ENCODE measurements around the gene FGFRL1.
A peak's percentile ranks its signal among the peaks of the same experiment; 100 is the strongest.

FGFRL1 gene

DNA sequence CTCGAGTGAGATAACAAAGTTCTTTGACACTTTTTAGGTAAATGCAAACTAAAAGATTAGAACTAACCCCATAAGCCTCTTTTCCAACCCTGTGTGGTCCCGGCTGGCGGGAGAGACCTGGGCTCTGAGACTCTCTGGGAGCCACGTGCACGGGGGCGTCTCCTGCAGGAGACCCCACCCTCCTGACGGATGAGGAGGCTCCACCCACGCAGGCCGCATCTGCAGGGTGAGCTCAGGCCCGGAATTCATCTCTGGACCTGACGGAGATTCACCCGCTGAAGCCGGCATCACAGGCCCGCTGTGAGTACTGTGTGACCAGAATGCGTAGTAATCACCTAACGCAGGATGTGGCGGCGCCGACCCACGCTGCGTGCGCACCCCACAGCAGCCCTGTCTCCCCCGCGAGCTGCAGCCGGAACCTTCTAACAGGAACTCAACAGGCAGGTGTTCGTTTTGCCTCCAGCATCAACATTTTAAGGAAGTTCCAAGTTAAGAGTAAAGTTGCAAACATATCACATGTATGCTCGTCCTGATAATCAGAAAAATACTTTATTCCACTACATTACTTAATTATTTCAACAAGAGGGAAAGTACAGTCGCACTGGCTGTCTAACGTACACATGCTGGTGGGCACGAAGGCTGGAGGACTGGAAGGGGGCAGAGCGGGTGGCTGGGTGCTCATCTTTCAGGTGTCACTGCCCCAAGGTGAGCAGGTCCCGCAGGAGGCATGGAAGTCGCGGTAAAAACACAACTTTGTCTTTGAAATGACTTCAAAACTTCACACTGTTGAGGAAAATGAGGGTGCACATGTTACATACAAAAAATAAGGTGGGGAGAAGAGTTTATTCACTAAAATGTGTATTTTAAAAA is 44.5 kb downstream of the FGFRL1 start:
- peak; percentile 40 for DNase-seq

DNA sequence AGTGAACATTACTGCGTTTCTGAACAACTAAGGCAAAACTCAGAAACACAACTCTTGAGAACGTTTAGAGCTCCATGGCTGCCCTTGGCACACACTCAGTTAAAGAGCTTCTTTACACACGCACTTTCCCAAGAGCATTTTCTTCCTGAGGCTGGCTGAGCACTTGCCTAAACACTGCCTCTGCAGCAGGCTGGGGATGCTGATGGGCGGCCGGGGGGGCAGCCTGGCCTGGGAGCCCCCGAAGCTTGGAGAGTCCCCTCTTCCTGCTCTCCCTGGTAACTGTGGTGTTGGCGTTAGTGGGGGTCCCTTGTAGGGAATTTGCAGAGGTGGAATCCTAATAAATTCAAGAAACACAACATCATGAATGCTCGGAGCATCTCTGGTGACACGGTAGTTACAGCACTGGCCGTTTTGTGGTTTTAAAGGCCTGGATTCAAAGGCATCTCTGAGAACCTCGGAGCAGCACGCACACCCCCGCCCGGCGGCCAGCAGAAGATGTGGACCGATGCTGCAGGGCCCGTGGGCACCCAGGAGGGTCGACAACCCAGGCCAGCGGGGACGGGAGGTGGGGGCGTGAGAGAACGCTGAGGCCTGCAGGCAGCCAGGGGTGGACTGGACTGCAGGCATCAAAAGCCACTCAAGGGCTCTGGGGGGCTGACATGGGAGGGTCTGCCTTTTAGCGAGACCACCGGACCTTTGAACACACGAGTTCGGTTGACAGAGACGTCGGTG is 45.4 kb downstream of the FGFRL1 start:
- no peak for DNase-seq

DNA sequence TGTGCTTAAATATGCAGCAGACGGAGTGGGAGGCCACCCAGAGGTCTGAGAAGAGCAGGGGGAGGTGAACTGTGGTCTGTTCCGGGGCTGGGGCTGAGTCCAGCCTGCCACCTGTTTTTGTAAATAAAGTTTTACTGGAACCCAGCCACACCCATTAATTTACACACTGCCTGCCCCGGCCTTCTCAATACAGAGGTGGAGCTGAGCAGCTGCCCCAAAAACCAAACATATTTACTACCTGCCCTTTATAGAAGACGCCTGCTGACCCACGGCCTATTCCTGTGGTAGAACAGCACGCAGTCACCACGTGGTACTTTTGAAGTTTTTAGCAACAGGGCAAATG is 45.9 kb downstream of the FGFRL1 start:
- no peak for DNase-seq

DNA sequence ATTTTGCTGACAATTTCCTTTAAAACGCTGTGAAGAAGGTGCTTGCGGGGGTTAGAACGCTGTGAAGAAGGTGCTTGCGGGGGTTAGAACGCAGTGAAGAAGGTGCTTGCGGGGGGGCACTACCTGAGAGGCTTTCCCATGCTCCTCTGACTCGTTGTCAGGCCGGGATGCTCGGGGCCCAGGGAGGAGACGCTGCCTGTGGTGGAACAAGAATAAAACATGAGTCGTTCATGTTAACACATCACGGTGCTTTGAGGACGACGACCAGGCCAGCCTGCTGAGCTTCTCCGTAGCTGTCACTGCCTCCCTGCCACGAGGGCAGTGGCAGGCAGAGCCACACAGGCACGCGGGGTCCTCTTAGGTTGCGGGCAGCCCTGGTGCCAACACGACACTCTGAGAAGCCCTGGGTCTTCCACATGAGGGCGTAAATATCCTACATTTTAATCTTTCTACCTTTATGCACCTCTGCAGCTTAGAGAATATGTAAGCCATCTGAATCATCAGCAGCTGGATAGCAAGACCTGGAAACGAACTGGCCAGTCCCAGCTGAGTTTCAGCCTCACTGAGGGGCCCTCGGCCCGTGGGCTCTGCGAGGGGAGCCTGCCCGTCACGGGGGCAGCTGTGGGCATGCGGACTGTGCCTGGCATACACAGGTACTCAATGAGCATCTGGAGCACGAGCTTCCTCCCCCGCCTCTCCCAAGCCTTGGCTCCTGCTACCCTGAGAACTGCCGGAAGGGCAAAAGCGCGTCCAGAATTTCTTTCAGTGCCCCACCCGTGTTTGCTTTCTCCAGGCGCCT is 47.0 kb downstream of the FGFRL1 start:
- no peak for DNase-seq

DNA sequence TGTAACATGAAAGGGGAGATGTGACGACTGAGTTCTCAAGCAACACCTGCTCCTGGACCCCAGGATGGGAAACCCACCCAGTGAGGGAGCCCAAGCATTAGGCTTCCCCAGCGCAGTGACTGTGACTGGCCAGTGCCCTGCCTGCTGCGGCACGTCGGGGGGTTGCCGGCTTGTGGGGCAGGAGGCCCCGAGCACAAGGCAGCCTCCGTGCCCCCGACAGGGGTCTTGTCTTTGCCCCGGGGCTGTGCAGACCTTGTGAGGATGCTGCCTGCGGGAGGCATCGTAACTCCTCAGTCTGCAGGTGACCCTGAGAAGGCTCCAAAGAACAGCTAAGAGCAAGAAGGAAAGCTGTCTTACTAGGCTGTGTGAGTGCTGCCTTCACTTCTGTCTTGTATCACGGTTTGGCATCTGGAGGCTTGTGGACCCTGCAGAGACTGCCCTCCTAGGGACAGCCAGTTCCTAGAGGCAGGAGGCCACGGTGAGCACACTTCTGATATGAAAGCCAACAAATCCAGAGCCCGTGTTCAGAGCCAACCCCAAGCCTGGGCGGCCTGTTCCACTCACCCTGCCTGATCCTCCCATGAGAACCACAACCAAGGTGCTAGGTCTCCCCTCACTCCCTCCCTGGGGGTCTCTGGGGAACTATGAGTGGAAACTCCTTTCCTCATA is 47.7 kb downstream of the FGFRL1 start:
- no peak for DNase-seq

DNA sequence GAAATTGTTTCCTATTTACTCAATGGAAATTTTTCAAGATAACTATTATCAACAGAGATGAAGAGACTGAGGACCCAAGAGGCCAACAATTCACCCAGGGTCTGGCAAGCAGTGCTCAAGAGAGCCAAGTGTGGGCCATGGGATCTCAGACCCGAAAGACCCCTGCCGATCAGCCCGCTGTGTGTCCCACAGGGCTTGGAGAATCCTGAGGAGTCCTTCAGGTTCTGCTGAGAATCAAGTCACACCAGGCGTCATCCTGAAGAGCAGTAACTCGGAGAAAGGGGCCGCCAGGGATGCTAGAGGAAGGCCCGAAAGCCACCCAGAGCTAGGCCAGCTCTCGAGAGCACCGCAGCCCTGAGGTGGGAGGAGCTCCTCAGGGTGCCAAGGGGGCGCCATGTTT is 48.7 kb downstream of the FGFRL1 start:
- DNase-seq, result no peak

DNA sequence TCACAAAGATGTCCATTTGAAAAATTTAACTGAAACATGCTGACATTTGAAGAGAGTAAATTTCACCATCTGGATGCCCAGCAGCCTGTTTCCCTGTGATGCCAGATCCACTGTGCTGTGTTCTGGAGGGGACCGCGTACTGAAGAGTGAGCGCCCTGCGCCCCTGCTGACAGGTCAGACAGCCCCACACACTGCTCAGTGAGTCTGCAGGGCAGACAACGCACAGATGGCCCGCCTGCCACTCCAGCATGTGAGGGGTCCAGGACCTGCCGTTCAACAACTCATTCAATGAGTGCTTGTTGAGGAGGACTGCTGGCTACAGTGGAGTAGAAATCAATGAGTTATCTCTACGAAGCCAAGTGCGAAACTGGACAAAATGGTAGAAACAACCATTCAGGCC is 49.2 kb downstream of the FGFRL1 start:
- DNase-seq, result no peak

DNA sequence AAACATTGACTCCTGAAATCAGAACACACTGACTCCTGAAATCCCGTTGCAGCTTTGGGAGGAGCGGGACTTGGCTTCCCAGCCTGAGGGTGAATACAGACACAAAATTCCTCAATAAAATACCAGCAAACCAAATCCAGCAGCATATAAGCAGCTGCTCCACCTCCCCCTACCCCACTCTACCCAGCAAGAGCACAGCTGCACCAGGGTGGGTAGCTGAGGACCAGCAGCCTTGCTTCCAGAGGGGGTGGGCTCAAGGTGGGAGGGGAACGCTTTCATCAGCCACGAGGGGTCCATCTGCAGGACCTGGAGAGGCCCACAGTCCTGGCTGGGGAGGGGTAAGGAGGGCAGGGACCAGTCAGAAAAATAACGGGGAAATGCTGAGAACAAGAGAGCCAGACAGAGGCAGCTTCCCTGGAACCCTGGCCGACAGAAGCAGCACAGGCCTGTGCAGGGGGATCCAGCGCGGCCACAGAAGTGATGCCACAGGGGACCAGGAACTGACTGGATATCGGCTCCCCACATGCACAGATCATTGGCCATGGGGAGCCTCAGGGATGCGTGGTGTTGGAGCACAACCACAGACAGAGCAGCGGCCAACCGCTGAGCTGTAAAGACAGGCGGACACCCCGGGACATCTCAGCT is 49.8 kb downstream of the FGFRL1 start:
- no peak for DNase-seq

DNA sequence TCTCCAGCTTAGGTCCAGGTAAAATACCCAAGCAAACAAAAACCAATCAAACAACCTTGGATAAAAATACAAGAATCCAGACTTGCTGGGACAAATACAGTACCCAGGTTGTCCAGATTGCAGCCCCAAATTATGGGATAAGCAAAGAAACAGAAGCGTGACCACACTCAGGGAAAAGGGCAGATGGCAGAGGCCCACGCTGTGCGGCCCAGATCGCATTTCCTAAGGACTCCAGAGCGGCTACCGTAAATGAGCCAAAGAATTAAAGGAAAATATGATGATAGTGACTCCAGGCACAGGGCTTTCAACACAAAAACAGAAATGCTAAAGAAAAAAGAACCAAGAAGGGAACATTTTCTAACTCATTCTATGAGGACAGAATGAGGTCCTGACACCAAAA is 50.3 kb downstream of the FGFRL1 start:
- DNase-seq, result no peak

DNA sequence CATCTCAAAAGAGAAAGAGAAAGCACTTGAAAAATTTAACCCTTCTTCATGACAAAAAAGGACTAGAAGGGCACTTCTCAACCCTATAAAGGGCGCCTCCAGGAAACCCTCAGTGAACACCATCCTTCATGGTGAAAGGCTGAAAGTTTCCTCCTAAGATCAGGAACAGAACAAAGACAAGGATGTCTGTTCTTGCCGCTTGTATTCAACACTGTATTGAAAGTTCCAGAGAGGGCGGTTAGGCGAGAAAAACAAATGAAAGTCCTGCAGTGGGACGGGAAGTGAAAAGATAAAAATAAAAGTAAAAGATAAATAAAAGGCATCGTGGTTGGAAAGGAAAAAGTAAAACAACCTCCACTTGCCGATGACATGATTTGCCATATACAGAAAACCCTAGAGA is 51.0 kb downstream of the FGFRL1 start:
- no peak for DNase-seq

DNA sequence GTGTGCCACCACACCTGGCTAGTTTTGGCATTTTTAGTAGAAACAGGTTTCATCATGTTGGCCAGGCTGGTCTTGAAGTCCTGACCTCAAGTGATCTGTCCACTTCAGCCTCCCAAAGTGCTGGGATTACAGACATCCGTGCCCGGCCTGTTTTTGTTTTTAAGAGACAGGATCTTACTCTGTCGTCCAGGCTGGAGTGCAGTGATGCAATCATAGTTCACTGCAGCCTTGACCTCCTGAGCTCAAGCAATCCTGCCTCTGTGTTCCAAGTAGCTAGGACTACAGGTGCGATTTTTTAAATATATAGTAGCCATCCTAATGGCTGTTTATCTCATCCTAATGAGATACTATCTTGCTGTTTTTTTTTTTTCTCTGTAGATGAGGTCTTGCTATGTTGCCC is 54.3 kb downstream of the FGFRL1 start:
- no peak for DNase-seq

DNA sequence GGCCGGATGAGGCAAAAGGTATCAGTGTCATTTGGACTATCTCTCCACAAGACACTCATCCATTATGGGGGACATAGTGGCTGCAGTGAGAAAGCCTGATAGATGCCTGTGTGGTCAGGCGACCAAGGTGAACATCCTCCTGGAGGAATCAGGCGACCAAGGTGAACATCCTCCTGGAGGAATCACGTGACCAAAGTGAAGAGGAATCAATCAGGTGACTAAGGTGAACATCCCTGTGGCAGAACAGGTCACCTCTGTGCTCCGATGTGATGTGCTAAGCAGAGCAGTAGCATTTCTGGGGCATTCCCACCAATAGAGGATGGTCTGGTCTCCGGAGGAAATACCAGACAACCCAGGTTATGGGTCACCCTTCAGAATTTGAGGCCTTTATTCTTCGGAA is 58.0 kb downstream of the FGFRL1 start:
- DNase-seq, result no peak

DNA sequence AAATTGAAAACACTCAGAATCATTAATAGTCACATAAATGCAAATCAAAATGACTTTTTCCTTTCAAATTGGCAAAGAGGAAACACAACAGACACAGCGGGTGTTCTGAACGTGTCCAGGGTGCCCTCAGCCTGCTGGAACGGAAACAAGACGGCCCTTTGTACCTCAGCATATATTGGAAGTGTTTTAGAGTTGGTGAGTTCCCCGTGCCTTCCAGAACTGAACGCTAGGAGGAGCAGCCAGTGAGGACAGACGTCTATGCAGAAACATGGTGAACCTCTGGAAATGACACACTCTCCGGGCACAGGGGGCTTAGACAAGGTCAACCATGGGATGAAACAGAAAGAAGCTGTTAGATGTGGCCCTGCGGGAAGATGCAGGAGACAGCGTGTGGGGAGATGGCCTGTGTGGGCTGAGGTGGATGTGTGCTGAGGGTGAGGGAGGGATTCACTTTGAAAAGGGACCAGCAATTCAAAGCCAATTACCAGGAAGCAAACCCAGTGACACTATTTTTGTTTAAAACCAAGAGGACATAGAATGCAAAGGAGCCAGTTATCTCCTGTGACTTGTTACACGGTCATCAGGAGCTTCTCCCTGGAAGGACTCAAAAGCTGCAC is 61.5 kb downstream of the FGFRL1 start:
- DNase-seq, result peak; percentile 44

DNA sequence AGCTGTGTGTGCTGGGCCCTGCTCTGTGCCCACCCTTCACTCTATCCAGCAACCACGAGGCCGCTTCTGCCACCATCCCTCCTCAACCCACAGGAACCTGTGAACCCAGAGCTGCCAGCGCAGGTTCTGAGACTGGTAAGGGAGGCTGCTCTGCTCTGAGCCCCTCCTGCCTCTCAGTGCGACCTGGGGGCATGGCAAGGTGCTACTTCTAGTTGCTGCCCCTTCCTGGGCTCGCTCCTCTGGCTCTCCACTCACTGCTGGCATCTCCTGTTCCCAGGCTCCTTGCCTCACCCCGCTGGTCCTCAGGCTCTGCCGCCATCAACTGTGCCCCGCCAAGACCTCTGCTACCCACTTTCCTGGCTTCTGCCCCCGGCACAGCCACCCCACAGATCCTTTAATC is 62.7 kb downstream of the FGFRL1 start:
- DNase-seq, result no peak

DNA sequence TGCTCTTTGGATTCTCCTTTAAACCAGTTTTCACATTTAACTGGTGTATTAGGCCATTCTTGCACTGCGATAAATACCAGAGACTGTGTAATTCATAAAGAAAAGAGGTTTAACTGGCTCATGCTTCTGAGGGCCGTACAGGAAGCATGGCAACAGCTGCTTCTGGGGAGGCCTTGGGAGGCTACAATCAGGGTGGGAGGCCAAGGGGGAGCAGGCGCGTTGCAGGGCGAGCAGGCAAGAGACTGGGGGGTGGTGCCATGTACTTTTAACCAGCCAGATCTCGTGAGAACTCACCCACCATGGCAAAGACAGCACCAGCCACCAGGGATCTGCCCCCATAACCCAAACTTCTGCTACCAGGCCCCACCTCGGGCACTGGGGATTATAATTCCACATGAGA is 63.8 kb downstream of the FGFRL1 start:
- no peak for DNase-seq

DNA sequence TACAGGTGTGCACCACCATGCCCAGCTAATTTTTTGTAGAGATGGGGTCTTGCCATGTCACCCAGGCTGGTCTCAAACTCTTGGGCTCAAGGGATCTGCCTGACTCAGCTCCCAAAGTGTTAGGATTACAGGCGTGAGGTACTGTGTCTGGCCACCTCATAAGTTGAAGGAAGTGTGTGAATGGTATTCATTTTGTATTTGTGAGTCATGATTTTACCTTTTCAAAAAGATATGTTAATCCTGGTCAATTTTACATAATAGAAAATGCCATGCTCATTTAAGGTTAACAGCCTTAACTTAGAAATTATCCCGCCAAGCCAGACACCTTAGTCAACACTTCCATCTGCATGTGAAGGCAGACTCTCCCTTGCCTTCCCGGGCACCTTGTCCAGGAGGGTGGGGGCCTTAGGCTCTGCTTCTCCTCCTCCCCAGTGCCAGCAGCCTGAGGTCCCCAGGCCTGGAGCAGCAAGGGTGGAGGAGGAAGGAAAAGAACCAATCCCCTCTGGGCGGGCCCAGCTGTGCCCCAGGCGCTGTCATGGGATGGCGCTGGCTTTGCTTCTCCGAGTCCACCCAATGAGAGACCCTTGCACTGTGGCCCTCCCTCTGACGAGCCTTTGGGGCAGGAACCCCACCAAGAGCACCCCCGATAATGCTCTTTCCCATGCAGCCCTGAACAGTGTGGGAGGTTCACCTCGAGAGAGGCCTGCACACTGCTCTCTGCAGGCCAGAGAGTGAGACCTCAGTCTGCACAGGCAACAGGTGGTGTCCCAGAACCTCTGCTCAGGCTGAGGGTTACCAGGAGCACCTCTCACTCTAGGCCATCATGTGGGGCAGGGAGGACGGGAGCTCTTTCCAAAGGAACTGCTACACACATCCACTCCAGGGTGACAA is 64.6 kb downstream of the FGFRL1 start:
- DNase-seq, result no peak

Measured in fibroblast of skin of abdomen (primary cell).